HG02610 (cell line): Measurements from ENCODE around the gene PRICKLE2.

ENCODE experiments used
- ATAC-seq: cut with Tn5 transposase; IDR thresholded peaks from one replicate; pipeline ENCODE4 v1.9.1; 2021; ENCODE audit warnings: mild to moderate bottlenecking, moderate library complexity; ENCODE audit not compliant: unreplicated experiment

Gene PRICKLE2

DNA sequence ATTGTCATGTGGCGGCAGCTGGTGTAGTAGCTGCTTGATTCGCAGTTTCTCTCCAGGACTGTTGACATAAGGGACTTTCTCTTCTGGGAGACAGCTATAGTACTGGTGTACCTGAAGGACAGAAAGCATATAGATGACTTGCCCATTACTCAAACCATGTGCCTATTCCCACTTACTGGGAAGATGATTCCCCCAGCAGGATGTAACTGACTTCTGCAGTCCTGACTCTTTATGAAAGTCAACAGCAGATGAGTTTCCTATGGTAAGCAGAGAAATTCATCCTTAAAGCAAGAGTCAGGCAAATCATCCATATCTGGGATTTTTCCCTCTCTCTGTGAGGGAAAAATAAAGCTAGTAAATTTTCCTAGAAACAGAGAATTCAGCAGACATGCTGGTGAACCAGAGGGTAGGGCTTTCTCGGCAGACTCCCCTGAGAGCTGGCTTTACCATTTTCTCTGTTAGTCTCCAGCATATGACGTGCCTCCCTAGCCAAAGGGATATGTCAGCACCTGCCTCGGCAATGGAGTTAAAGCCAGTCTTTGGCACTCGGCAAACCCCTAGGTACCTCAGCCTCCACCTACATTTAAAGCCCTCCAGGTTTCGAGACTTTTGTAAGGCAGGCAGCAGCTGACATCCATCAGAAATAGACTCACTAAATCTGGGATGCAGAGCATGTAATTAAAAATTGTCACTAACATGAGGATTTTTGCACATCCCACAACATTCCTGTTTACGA is 62.1 kb downstream of the PRICKLE2 start:
- ATAC-seq = peak; percentile 42

DNA sequence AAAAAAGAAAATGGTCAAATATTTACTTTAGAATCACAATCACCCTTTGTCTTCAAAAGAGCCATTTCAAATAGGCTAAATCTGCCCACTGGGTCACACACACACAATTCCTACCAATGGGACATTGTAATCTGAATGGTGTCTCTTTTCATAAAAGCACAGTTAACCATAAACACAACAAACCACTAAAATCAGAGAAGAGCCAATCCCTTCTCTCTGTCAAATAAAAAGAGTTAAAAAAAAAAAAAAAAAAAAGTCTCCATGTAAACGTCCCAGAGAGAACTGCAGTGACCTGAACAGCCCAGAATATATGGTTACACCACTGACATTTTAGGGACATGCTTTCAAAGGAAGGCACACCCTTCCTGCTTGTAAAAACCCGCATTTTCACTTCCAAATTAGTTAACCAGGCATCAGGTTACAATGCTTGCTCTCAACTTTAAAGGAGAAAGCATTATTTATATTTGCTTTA is 63.7 kb downstream of the PRICKLE2 start:
- ATAC-seq = no peak

DNA sequence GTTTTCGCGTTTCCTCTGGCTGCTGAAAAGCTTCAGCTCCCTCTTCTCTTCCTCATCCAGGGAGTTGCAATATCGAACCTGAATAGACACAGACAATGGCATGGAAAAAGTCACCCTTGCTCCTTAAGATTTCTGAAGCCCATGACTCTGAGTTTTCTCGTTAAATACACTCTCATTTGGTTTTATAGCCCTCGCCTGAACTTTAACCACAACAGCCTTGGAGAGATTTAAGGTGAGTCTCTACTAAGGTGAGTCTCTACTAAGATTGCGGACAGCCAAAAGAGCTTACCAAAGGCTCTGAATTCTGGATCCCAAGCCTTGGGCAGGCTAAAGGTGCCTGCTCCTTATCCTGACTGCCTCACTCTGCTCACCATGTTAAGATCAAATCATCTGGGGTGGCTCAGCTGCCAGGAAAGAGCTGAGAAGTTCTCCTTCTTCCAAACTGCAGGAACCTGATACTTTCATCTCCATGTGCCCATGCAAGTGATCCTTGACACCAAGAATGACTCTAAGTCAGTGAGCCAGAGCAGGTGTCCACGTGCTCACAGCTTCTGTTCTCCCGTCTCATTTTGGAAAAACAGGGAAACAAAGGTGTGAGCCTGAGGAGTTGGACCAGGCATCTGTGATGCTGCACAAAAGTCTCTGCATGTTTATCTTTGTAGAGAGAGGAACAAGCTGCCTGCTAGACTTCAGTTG is 65.1 kb downstream of the PRICKLE2 start:
- no peak for ATAC-seq

DNA sequence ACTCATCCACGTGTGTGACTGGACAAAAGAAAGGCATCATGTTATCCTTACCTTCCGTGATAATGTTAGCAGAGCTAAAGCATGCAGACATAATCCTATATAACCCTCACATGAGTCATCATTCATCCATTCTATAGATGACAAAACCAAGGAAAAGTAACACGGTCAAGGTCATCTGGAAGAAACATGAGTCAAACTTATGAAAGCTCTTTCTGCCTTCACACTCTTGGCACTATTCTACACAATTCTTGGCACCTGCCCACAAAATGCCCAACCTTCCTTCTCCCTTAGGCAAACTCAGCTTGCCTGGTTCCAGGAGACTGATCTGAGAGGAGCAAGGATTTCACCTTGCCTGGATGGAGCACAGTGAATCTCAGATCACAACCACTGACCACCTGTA is 66.9 kb downstream of the PRICKLE2 start:
- ATAC-seq = no peak

DNA sequence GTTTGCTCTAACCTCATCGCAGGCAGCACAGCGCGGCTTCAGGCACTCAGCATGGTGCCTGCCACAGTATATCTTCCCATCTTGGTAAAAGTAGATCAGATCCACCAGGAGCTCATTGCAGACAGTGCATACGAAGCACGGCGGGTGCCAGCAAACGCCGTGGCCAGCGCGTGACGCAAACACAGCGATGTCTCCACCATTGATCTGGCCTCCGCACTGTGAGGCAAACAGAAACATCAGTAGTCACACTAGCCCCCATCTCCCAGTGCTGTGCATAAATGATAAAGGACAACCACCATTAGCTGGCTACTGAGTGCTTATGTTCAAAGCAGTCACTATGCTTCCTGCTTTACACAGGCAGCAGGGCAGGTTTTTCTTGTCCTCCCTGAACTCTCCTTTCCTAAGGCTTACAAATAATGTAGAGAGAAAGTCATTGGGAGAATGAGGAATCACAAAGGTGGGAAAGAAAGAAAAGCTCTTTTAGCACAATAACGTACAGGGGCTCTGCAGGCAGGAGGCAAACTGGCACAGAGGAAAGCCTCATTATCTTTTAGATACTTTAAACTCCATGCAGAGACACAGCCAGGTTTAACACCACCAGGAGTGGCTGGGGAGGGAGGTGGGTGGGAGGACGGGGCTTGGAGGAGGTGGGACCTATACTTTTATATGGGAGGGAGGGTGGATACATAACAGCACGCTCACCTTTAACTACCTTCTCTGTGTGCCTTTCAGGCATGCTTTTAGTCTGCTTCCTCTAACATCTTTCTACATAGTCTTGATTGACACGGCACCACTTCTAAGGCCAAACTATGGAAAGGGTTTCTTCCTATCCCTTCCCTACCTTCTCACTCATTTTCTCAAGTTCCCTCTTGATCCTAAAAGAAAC is 67.9 kb downstream of the PRICKLE2 start:
- ATAC-seq = no peak

DNA sequence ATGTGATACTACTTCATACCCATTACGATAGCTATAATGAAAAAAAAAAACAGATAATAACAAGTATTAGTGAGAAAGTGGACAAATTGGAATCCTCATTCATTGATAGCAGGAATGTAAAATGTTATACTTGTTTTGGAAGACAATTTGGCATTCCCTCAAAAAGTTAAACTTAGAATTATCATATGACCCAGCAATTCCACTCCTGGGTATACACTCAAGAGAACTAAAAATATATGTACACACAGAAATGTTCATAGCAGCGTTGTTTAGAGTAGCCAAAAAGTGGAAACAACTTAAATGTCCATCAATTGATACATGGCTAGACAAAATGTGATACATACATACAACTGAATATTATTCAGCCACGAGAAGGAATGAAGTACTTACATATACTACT is 69.9 kb downstream of the PRICKLE2 start:
- ATAC-seq = no peak

DNA sequence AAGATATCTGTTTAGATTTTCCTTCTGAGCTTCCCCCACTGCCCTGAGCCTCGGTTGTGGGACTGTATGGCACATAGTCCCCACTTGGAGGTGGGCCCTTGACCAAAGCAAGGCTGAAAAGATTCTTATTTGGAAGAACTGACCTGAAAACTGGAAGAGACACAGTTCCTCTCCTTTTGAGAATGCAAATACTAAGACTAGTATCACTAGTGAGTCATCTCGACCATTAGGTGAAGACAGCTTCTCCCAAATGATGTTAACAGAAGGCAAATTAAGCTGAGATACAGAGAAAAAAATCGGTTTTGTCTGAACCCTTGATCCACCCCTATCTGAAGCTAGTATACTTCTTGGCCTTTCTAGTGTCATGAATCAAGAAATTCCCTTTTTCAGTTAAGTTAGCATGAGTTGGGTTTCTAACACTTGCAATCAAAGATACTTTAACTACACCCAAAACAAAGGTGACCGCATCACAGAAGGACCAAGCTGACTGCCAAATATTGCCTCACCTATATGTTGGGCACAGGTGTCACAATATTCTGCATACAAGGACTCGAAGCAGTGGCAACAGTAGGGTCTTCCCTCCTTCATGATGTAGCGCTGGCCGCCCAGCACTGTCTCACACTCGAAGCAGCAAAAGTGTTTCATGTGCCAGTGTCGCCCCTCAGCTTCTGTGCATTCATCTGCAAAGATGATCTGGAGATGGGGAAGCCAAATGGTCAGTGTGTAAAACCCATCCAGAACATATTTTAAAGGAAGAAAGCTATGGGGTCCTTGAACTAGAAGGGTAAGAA is 72.4 kb downstream of the PRICKLE2 start:
- no peak for ATAC-seq

DNA sequence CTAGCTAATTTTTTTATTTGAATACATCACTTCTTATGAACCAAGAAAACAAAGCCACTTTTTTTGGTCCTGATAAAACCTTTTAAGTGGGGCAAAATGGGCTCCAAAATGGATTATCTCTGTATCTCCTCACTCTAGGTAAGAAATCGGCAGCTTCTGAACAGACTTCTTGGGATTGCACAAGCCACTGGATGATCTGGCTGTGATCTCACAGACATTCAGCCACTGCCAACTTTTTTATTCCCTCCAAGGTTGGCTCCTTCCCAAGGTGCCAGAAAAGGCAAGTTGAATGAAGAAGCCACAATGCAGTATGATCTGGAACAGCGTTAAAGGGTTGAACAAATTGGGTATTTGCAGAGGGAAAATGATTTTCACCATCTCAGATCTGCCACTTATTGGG is 73.2 kb downstream of the PRICKLE2 start:
- ATAC-seq = no peak

DNA sequence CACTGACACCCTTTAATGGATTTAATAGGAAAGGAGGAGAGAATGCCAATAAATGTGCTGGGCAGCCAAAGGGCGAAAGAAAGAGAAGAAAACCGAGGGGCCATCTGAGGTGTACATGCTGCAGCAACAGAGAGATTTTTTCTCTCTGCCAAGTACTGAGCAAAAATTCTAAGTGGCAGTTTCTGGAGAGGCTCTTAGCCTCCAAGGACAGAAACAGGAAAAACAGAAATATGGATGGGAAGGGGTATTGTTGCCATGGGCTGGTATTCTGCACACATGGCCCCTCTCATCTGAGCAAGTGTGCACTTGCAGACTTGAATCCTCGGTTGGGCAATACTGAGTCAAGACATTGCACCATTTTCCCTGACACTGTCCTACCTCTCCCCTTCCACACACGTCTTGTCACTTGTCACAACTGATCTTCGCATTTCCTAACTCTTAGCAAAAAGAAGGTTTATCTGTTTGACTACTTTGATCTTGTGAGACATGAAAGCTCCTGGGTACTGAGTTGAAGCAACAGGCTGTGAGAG is 73.9 kb downstream of the PRICKLE2 start:
- ATAC-seq = no peak

DNA sequence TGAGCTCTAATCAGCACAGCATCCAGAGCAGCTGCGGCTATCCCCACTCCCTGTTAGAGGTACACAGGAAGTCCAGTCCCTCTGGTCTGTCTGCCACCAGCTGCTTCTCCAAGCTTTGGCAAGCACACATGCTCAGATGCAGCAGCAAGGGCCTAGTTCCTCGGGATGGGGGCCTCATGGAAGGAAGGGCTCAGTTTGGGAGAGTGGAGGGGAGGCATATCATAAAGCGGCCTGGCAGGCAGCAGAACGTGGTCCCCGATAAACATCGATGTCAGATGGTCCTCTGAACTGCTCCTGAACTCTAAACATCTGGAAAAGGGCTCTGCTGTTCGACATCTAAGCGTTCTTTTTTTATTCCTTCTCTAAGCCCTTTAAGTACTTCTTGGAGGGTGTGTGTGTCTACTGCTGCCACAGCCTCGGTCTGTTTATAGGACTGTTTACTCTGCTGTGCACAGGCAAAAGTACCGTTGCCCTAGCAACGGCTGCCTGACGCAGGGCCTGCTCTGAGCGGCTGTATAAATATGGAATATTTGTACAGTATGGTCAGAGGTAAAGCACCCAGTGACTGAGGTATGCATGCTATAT is 74.6 kb downstream of the PRICKLE2 start:
- ATAC-seq = no peak

DNA sequence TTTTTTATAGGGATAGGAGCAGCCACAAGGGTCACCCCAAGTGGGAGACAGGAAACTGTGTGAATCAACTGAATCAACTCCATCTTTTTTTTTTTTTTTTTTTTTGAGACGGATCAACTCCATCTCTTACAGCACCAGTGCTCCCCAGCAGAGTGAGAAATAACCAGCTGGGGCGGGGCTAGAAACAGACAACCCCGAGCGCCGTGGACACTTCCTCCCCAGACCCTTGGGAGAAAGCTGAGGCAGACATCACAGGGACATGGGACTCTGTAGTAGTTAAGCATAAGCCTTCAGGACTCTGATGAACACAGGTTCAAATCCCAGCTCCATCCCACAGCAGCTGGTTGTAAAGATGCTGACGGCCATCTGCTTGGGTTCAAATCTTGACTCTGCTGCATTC is 75.4 kb downstream of the PRICKLE2 start:
- ATAC-seq = no peak

DNA sequence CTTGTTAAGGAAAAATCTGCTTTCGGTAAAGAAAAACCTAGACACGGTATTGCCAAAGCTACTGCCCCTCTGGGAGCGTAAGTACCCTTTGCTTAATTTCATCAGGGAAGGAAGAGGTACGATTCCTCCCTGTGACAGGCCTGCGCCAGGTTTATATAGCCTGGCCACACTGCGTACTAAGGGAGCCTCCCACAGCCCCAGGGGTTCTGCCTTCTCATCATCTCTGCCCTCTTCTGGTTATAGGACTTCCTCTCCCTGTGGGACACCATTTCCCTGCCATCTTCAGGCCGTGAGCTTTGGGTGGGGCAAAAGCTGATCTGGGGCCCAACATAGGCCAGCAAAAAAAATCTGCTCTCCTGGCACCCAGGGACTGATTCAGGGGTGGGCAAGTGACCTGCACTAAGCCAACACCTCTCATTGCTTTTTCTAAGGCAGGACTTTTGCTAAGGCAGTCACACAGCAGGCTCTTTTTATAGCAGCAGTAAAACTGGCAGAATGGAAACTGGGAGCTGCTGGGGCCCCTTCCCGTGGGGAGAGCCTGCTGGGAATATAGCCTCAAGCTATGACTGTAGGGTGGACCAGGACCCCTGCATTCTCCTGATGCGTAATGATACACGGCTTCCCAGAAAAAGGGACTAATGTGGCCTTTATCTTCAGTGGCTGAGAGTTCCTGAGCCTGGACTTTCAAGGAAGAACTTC is 76.2 kb downstream of the PRICKLE2 start:
- ATAC-seq = no peak

DNA sequence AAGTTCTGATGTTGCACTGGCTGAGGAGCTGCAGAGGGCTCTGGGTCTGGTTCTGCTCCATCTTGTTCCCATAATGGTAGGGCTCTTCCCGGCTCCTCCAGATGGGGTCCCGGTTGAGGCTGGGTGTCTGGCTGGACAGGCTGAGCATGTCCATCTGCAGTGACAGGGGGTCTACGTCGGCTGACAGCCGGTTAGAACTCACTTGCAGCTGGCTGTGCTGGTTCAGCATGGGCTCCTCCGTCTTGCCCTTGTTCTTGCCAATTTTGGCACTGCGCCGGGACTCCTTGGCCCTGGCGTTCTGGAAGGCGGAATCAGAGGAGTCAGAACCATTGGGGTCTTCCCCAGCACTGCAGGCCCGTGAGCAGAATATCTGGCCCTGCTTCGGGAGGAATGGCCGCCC is 78.1 kb downstream of the PRICKLE2 start:
- no peak for ATAC-seq

DNA sequence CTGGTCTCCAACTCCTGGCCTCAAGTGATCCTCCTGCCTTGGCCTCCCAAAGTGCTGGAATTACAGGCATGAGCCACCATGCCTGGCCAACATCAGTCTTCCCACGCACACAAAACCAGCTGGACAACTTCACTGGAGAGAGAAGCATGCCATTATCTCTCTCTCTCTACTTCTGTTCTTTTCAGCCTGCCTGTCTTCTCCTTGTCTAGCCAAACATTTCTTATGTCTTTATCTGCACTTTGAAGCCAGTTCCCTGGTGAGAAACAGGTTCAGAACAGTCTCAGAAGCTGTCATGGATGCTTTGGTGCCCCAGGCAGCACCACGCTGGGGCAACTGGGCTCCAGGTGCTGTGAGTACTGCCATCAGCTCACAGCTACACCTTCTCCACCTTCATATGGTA is 79.8 kb downstream of the PRICKLE2 start:
- no peak for ATAC-seq

DNA sequence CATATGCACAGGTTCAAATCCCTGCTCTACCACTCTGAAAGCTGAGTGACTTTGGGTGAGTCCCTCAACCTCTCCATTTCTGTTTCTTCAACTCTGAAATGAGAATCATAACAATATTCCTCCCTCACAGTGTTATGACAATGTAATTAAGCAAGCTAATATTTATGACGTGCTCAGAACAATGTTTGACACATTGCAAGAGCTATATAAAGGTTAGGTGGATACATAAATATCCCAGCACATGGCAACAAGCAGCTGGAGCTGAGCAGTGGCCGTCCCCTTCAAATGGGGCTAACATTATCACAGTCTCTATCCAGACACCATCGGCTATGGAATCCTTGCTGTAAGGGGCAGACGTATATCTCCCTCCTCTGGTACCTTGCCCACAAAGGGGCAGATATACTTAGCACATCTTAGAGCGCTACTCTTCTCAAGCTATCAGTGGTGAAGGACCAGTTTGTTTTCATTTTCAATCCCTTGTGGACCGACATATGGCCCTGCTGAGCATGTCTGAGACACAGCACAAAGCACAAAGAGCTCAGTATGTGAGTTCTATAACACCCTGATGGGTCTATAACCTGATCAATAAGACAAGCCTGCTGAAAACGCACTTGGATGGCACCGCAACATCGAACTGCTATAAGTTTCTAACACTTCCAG is 80.9 kb downstream of the PRICKLE2 start:
- ATAC-seq = no peak

DNA sequence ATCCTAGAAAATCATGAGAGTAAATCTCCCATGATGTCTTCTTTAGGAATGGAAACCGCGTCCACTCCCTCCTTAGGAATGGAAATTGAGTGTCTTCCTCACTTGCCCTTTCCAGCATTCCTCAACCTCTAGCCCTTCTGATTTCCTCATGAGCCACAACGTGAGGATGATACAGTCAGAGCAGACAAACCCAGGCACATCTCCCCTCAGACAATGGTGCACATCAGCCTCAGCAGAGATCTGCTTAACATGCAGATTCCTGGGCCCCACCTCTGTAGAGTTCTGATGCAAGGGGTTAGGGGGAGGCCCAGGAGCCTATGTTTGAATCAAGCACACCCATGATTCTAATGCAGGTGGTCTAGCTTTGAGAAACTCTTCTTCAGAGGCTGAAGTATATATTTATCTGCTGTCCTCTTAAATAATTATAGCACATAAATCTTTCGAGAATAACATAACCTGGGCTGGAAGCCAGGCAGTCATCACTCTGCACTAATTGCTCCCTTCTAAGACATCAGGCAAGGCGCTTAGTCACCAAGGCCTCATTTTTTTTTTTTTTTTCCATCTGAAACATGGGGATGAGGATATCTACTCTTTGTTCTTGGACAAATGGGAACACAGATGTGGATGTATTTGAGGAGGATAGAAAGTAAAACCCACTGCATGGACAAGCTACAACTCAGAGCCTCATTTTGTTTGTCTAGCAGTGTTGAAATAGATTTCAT is 81.7 kb downstream of the PRICKLE2 start:
- ATAC-seq = no peak

DNA sequence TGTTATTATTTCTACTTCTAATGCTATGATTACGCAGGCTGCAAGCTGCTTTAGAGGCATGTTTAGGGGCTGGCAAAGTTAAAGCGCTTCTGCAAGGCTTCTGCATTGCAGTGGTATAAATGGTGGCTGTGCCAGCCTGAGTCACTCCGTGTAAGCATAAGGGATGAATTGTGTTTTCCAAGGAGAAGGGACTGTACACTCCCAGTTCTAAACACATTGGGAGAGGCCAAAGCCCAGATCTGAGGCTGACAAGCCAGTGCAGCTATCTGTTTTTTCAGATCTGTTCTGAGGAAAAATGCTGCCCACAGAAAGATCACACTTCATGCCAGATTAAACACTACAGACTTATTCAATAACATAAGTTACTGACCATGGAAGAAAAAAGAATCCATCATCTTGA is 83.8 kb downstream of the PRICKLE2 start:
- ATAC-seq = no peak

DNA sequence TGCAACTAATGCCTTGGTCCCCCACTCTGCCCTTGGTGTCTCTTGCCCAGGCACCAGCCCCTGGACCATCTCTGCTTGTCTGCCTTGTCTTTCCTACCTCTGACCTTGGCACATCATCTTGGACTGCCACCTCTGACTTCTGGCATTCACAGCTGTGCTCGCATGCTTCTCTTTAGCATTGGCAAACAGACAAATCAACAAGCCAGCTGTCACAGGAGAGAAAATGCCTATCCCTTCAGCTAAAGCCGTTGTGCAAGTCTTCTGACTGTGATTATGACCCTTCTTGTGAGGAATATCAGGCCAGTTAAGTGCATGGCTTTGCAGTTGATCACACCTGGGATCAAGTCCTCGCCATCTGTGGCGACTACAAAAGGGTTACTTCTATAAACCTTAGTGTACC is 84.6 kb downstream of the PRICKLE2 start:
- ATAC-seq = no peak
